SK-N-SH (cell line): ENCODE results near the gene APOL6. TPM values are rescaled to one million over a fixed set of nuclear protein-coding genes. Genes with fewer than 3 reads are reported as not detected.

Experiments used
- CTCF ChIA-PET: fragments of 300-600, 350-600 bp; formaldehyde crosslinking; extraction: SDS; loops from one replicate; lab custom pipeline; 2021; lab: Yijun Ruan, JAX
- POLR2A ChIA-PET: fragments of 350-600 bp; sonication (Branson Sonifier 250); formaldehyde crosslinking; extraction: SDS; loops from one replicate; lab custom pipeline; 2020; ENCODE audit warnings: antibody characterized with exemption, inconsistent platforms; lab: Yijun Ruan, JAX
- DNase-seq: peaks from one replicate; pipeline ENCODE4 v3.0.0; 2012
- H2AFZ ChIP-seq: fragments of 200-600 bp; sonication (generic); 2 replicates; pipeline ENCODE4 v1.8.1; 2016; ENCODE audit warnings: antibody characterized with exemption, mild to moderate bottlenecking, low read depth
- H3F3A ChIP-seq: fragments of 200-600 bp; sonication (generic); replicated peaks from 2 replicates; pipeline ENCODE3; 2016; ENCODE audit warnings: antibody characterized with exemption, mild to moderate bottlenecking; ENCODE audit not compliant: insufficient read depth
- H3K27ac ChIP-seq, 2 experiments: fragments of 200-500 bp in 1 of 2; fragments of 200-600 bp in 1 of 2; sonication (Bioruptor generic) in 1 of 2; sonication (generic), shearing (Covaris generic) in 1 of 2; 2 replicates each; pipeline versions ENCODE4 v1.5.1 to v1.6.1; 2014 to 2016; ENCODE audit warnings: low read depth in 2 of 2, inconsistent platforms in 1 of 2, low read length in 1 of 2, mild to moderate bottlenecking in 1 of 2, mixed read lengths in 1 of 2
- H3K27me3 ChIP-seq: fragments of 200-600 bp; sonication (generic), shearing (Covaris generic); 2 replicates; pipeline ENCODE4 v1.6.1; 2016; ENCODE audit warnings: mixed run types; ENCODE audit not compliant: insufficient read depth
- H3K36me3 ChIP-seq, 2 experiments: fragments of 200-500 bp in 1 of 2; fragments of 200-600 bp in 1 of 2; sonication (Bioruptor generic) in 1 of 2; sonication (generic) in 1 of 2; replicated peaks in 1 of 2; 2 replicates each; pipeline versions ENCODE3 to v1.5.1; 2014 to 2016; ENCODE audit warnings: low read length in 1 of 2, mild to moderate bottlenecking in 1 of 2; ENCODE audit not compliant: insufficient read depth in 2 of 2, control insufficient read depth in 1 of 2
- H3K4me1 ChIP-seq, 2 experiments: fragments of 200-500 bp in 1 of 2; fragments of 200-600 bp in 1 of 2; sonication (Bioruptor generic) in 1 of 2; sonication (generic), shearing (Covaris generic) in 1 of 2; 2 replicates each; pipeline versions ENCODE4 v1.5.1 to v1.6.1; 2014 to 2016; ENCODE audit warnings: low read depth in 1 of 2, low read length in 1 of 2, mixed run types in 1 of 2; ENCODE audit not compliant: insufficient read depth in 2 of 2, control insufficient read depth in 1 of 2
- H3K4me2 ChIP-seq: fragments of 200-600 bp; sonication (generic), shearing (Covaris generic); 2 replicates; pipeline ENCODE4 v1.6.1; 2017; ENCODE audit warnings: mixed run types
- H3K4me3 ChIP-seq, 2 experiments: fragments of 200-500 bp in 1 of 2; fragments of 200-600 bp in 1 of 2; sonication (Bioruptor generic) in 1 of 2; sonication (generic), shearing (Covaris generic) in 1 of 2; 2 replicates each; pipeline versions ENCODE4 v1.5.1 to v1.8.1; 2014 to 2016; ENCODE audit warnings: low read depth in 2 of 2, inconsistent platforms in 1 of 2, low read length in 1 of 2, mild to moderate bottlenecking in 1 of 2, mixed read lengths in 1 of 2, moderate library complexity in 1 of 2
- H3K79me2 ChIP-seq: fragments of 200-600 bp; sonication (generic); 2 replicates; pipeline ENCODE4 v1.8.1; 2017; ENCODE audit warnings: mild to moderate bottlenecking; ENCODE audit not compliant: insufficient read depth
- H3K9ac ChIP-seq: fragments of 200-600 bp; sonication (generic); 2 replicates; pipeline ENCODE4 v1.6.1; 2017; ENCODE audit warnings: mixed run types
- H3K9me2 ChIP-seq: fragments of 200-600 bp; sonication (generic); 2 replicates; pipeline ENCODE4 v1.6.1; 2017; ENCODE audit warnings: mixed run types
- H3K9me3 ChIP-seq: fragments of 200-600 bp; sonication (generic); 2 replicates; pipeline ENCODE4 v1.6.1; 2017; ENCODE audit warnings: mixed run types, mild to moderate bottlenecking, moderate library complexity
- H4K20me1 ChIP-seq: fragments of 200-600 bp; sonication (generic); 2 replicates; pipeline ENCODE4 v1.6.1; 2017; ENCODE audit warnings: mild to moderate bottlenecking, mixed run types; ENCODE audit not compliant: insufficient read depth
- EP300 ChIP-seq, 2 experiments: IDR thresholded peaks; 2 replicates each; pipeline versions ENCODE4 v1.4.0 to v1.6.1; 2012; ENCODE audit warnings: borderline replicate concordance in 1 of 2, low read depth in 1 of 2, low read length in 1 of 2
- GATA2 ChIP-seq: sonication (generic); formaldehyde crosslinking; IDR thresholded peaks from 2 replicates; pipeline ENCODE4 v1.5.0; 2020; ENCODE audit warnings: mild to moderate bottlenecking, missing genetic modification reagents
- NRF1 ChIP-seq: IDR thresholded peaks from 2 replicates; pipeline ENCODE4 v1.6.1; 2012; ENCODE audit warnings: low read depth, mild to moderate bottlenecking, low read length
- RCOR1 ChIP-seq: fragments of 150-350 bp; IDR thresholded peaks from 2 replicates; pipeline ENCODE4 v1.6.1; 2017; ENCODE audit warnings: antibody characterized with exemption, low read length
- RFX5 ChIP-seq: IDR thresholded peaks from 2 replicates; pipeline ENCODE4 v1.6.1; 2012; ENCODE audit warnings: mild to moderate bottlenecking, improper control_type of control experiment, low read length
- TCF12 ChIP-seq: IDR thresholded peaks from 2 replicates; pipeline ENCODE4 v1.4.0; 2012
- YY1 ChIP-seq: IDR thresholded peaks from 2 replicates; pipeline ENCODE4 v1.4.0; 2012; ENCODE audit warnings: low read depth, mild to moderate bottlenecking
- WGBS: methylation state at CpG from one replicate; pipeline ENCODE4 v1.1.6; 2017; ENCODE audit warnings: low lambda C conversion rate; 5-methylcytosine and 5-hydroxymethylcytosine counted together
- polyA plus RNA-seq, 3 experiments: library from polyadenylated mRNA; depleted of rRNA; stranded (reverse); fragments of >200 nt; gene quantifications; 2 replicates each; pipeline ENCODE4 v1.2.3, GENCODE V29; 2012
- TF ChIP-seq, protein P1 (sequence below): IDR thresholded peaks from 2 replicates; pipeline ENCODE4; 2012
- TF ChIP-seq, protein P2 (sequence below): fragments of 150-350 bp; IDR thresholded peaks from 2 replicates; pipeline ENCODE4 v1.6.1; 2016; ENCODE audit warnings: mild to moderate bottlenecking, low read depth, low read length
- TF ChIP-seq, protein P3 (sequence below): IDR thresholded peaks from 2 replicates; pipeline ENCODE4 v1.4.0; 2012; ENCODE audit warnings: low read depth, borderline replicate concordance

Gene APOL6
- polyA plus RNA-seq, 1 of the 3 experiments (the other 2 are of a cell fraction), result 0.90 TPM

DNA sequence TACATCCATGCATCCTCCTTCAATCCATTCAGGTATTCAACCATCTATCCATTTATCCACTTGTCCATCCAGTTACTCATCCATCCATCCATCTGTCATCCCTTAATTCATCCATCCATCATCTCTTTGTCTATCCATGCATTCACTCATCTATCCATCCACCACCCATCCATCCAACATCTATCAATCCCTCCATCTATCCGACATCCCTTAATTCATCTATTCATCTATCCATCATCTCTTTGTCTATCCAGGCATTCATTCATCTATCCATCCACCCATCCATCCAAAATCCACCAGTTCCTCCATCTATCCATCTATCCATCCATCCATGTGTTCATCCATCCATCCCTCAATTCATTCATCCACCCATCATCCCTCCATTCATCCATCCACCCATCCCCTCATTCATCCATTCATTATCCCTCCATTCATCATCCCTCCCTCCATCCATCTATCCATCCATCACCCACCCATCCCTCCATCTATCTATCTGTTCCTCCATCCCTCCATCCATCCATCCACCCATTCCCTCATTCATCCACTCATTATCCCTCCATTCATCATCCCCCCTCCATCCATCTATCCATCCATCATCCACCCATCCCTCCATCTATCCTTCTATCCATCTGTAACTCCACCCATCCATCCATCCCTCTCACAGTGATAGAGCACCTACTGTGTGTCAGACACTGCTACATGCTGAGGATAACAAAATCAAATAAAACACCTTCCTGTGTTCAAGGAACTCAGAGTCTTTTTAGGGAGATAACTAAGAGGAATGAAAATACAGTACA lies 29.6 kb upstream of the APOL6 start:
- DNase-seq, result no peak
- ChIA-PET POLR2A (no interaction called here), CTCF (interaction anchor here (1.4 to 4.1 kb wide), 2 partner anchors 13 to 188 kb away, joined by 5 to 40 read pairs; no protein-coding TSS in a partner anchor)
- no peak overlapping the region for H3K9ac ChIP-seq
- H4K20me1 ChIP-seq, result no peaks in the 10 kb centered on the region
- H2AFZ ChIP-seq, result no peak overlapping the region
- H3K36me3 ChIP-seq, result no peaks in the 10 kb centered on the region
- 96% methylated on average over 1 of the region's 1 CpG for WGBS
- H3K4me2 ChIP-seq, result no peak overlapping the region
- H3K4me3 ChIP-seq, result no peak overlapping the region
- peaks cover 0 to 33% of the 10 kb centered on the region in 2 experiments; a peak in 2 of 4 replicates for H3K4me1 ChIP-seq
- no peak overlapping the region for H3K27ac ChIP-seq
- H3K79me2 ChIP-seq, result no peaks in the 10 kb centered on the region
- no peaks in the 10 kb centered on the region for H3K9me2 ChIP-seq
- H3K9me3 ChIP-seq, result no peaks in the 10 kb centered on the region
- no peaks in the 10 kb centered on the region for H3K27me3 ChIP-seq
- no peaks in the 10 kb centered on the region for H3F3A ChIP-seq
- TF ChIP-seq GATA2 (CRISPR knock-in tag), result no peak
- TF ChIP-seq TCF12, result no peak
- no peak for TF ChIP-seq YY1
- TF ChIP-seq EP300 (IDR thresholded peaks at IDR 0.05; ENCODE audit: borderline replicate concordance in 1 of 2, low read depth in 1 of 2, low read length in 1 of 2), result no peak
- TF ChIP-seq, protein P1, sequence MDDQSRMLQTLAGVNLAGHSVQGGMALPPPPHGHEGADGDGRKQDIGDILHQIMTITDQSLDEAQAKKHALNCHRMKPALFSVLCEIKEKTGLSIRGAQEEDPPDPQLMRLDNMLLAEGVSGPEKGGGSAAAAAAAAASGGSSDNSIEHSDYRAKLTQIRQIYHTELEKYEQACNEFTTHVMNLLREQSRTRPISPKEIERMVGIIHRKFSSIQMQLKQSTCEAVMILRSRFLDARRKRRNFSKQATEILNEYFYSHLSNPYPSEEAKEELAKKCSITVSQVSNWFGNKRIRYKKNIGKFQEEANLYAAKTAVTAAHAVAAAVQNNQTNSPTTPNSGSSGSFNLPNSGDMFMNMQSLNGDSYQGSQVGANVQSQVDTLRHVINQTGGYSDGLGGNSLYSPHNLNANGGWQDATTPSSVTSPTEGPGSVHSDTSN, result no peak
- TF ChIP-seq, protein P2, sequence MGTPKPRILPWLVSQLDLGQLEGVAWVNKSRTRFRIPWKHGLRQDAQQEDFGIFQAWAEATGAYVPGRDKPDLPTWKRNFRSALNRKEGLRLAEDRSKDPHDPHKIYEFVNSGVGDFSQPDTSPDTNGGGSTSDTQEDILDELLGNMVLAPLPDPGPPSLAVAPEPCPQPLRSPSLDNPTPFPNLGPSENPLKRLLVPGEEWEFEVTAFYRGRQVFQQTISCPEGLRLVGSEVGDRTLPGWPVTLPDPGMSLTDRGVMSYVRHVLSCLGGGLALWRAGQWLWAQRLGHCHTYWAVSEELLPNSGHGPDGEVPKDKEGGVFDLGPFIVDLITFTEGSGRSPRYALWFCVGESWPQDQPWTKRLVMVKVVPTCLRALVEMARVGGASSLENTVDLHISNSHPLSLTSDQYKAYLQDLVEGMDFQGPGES, result no peak
- no peak for TF ChIP-seq RFX5
- TF ChIP-seq, protein P3, sequence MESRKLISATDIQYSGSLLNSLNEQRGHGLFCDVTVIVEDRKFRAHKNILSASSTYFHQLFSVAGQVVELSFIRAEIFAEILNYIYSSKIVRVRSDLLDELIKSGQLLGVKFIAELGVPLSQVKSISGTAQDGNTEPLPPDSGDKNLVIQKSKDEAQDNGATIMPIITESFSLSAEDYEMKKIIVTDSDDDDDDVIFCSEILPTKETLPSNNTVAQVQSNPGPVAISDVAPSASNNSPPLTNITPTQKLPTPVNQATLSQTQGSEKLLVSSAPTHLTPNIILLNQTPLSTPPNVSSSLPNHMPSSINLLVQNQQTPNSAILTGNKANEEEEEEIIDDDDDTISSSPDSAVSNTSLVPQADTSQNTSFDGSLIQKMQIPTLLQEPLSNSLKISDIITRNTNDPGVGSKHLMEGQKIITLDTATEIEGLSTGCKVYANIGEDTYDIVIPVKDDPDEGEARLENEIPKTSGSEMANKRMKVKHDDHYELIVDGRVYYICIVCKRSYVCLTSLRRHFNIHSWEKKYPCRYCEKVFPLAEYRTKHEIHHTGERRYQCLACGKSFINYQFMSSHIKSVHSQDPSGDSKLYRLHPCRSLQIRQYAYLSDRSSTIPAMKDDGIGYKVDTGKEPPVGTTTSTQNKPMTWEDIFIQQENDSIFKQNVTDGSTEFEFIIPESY, result no peak
- no peak for TF ChIP-seq NRF1
- no peak for TF ChIP-seq RCOR1
